Right lobe of liver (tissue), 4 donors: ENCODE data around the gene XRCC3.

Experiments
- CTCF ChIP-seq, 4 donors: fragments of 200-600 bp in 3 of 4; fragments of 450-650 bp in 1 of 4; IDR thresholded peaks; one replicate each; pipeline versions ENCODE4 v1.5.1 to v1.8.0; 2016 to 2022; ENCODE audit warnings: antibody characterized with exemption in 4 of 4, mild to moderate bottlenecking in 2 of 4
- POLR2A ChIP-seq: fragments of 450-650 bp; IDR thresholded peaks from one replicate; pipeline ENCODE4 v1.6.1; 2017; ENCODE audit warnings: antibody characterized with exemption, mild to moderate bottlenecking
- donor health status: DM: no; HTN: no; CAD: no.
- donor health status: DM: no; HTN: no; CAD: no.
- donor health status: DM: no; HTN: yes; CAD: no.

- TF ChIP-seq CTCF (IDR thresholded peaks at IDR 0.05) (no peak), POLR2A (no peak)
These were observed 24.7 kb upstream of the XRCC3 start for GRCh38 chr14:103739793-103740501.
